Chondrocyte (in vitro differentiated cells): ENCODE measurements around the gene MT1HL1. TPM values are rescaled to one million over a fixed set of nuclear protein-coding genes. Genes with fewer than 3 reads are reported as not detected.
"Not testable (repeated sequence)": the region's sequence is repeated elsewhere in the genome, so short reads cannot be mapped to it uniquely, and the experiment has no call there.

ENCODE experiments used
- DNase-seq: peaks from one replicate; pipeline ENCODE4 v3.0.0; 2021; ENCODE audit warnings: mixed read lengths, low spot score
- H3K27ac Mint-ChIP-seq: one replicate; pipeline ENCODE4 v1.8.0; 2021; ENCODE audit warnings: mild to moderate bottlenecking, moderate library complexity, mixed read lengths; ENCODE audit not compliant: unreplicated experiment
- H3K27me3 Mint-ChIP-seq: 2 replicates; pipeline ENCODE4 v1.8.0; 2021; ENCODE audit warnings: low read depth, mixed read lengths
- H3K36me3 Mint-ChIP-seq: 2 replicates; pipeline ENCODE4 v1.8.0; 2021; ENCODE audit warnings: low read depth, mixed read lengths
- H3K4me1 Mint-ChIP-seq: 2 replicates; pipeline ENCODE4 v1.8.0; 2021; ENCODE audit warnings: low read depth, mild to moderate bottlenecking, mixed read lengths
- H3K4me3 Mint-ChIP-seq: one replicate; pipeline ENCODE4 v1.8.0; 2021; ENCODE audit warnings: mild to moderate bottlenecking, moderate library complexity, mixed read lengths; ENCODE audit not compliant: unreplicated experiment
- H3K9me3 Mint-ChIP-seq: 2 replicates; pipeline ENCODE4 v1.8.0; 2021; ENCODE audit warnings: low read depth, mixed read lengths
- total RNA-seq: library from RNA; stranded (reverse); gene quantifications from 3 replicates; pipeline ENCODE4 v1.2.1, GENCODE V29; 2021
- TF ChIP-seq, protein P1 (sequence below): fragments of 200-600 bp; sonication (generic); IDR thresholded peaks from 2 replicates; pipeline ENCODE4 v1.5.0; 2021; ENCODE audit warnings: antibody characterized with exemption, mild to moderate bottlenecking, moderate library complexity

Gene MT1HL1
- total RNA-seq, 1 donor from 2014 or later: not detected

DNA sequence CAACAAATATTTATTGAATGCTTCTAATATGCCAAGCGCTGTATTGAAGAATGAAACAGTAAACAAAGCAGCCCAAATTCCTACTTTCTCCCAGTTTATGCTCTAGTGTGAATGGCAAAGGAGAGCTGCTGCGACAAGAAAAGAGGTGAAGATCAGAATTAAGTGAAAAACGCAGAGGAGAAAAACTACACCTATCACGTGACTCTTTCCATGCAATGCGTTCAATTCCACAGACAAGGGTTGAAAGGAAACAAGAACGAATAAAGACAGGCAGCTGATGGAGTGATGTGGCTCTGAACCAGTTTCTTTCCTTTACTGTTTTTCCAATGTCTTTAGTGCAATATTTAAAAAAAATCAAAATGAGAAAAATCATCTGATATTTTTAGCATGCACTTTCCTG lies 23.6 kb downstream of the MT1HL1 start:
- Mint-ChIP-seq H3K27me3 (peaks cover 7% of the 10 kb centered on the region), H3K4me1 (no peaks in the 10 kb centered on the region), H3K9me3 (peaks cover 10% of the 10 kb centered on the region), H3K27ac (no peak overlapping the region), H3K4me3 (no peak overlapping the region), H3K36me3 (no peaks in the 10 kb centered on the region)
- no peak for DNase-seq
- TF ChIP-seq, protein P1, sequence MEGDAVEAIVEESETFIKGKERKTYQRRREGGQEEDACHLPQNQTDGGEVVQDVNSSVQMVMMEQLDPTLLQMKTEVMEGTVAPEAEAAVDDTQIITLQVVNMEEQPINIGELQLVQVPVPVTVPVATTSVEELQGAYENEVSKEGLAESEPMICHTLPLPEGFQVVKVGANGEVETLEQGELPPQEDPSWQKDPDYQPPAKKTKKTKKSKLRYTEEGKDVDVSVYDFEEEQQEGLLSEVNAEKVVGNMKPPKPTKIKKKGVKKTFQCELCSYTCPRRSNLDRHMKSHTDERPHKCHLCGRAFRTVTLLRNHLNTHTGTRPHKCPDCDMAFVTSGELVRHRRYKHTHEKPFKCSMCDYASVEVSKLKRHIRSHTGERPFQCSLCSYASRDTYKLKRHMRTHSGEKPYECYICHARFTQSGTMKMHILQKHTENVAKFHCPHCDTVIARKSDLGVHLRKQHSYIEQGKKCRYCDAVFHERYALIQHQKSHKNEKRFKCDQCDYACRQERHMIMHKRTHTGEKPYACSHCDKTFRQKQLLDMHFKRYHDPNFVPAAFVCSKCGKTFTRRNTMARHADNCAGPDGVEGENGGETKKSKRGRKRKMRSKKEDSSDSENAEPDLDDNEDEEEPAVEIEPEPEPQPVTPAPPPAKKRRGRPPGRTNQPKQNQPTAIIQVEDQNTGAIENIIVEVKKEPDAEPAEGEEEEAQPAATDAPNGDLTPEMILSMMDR: no peak

DNA sequence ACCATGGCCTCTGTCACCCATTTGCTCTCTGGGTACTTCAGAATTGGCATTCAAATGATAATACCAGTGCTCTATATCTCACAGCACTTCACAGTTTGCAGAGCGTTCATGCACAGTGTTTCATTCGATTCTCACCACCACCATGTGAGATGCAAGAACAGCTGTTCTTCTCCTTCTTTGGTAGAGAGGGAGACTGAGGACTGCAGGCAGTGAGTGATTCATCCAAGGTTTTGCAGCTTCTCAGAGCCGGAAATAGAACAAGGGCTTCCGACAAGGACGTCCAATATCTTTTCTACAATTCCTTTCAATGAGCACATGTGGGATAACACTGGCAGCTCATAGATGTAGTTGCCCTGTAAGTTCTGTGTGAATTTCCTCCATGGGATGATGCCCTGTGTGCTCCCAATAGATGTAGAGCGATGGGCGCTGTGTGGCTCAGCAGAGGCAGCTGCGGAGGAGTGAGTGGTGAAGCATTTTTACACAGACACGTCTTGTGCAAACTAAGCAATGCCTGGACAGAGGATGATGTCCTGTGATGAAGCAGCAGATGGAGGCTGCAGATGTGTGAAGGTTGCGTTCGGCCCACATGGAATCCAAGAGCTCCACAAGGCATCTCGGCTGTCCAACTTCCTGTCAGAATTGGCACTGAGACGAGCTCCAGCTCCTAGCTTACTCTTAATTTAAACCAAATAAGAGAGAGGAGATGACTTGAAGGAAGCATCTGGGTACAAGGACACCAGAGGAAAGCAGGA lies 24.9 kb downstream of the MT1HL1 start:
- H3K27ac Mint-ChIP-seq: no peak overlapping the region
- H3K36me3 Mint-ChIP-seq: no peaks in the 10 kb centered on the region
- H3K27me3 Mint-ChIP-seq: peaks cover 3% of the 10 kb centered on the region
- TF ChIP-seq, protein P1: no peak
- no peak for DNase-seq
- no peaks in the 10 kb centered on the region for H3K4me1 Mint-ChIP-seq
- H3K4me3 Mint-ChIP-seq: no peak overlapping the region
- H3K9me3 Mint-ChIP-seq: peaks cover 5% of the 10 kb centered on the region

DNA sequence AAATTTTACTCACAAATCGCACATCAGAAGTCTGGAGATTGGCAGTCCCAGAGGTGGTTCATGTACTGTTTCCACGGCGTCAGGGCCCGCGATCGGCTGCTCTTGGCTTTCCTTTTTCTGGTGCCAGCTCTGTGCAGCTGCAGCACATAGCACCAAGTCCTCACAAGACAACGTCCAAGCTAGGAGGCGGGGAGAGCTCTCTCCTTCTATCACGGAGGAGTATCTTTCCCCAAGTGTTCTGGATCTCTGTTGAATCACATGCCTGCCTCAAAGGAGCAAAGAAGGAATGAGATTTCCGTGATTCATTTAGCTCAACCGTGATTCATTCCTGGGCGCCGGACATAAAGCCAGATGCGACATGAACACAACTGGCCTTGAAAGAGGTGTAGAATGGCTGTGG lies 25.5 kb downstream of the MT1HL1 start:
- H3K4me1 Mint-ChIP-seq: no peaks in the 10 kb centered on the region
- TF ChIP-seq, protein P1: no peak
- no peaks in the 10 kb centered on the region for H3K36me3 Mint-ChIP-seq
- no peak for DNase-seq
- H3K4me3 Mint-ChIP-seq: no peak overlapping the region
- H3K9me3 Mint-ChIP-seq: peaks cover 5% of the 10 kb centered on the region
- no peak overlapping the region for H3K27ac Mint-ChIP-seq
- no peaks in the 10 kb centered on the region for H3K27me3 Mint-ChIP-seq

DNA sequence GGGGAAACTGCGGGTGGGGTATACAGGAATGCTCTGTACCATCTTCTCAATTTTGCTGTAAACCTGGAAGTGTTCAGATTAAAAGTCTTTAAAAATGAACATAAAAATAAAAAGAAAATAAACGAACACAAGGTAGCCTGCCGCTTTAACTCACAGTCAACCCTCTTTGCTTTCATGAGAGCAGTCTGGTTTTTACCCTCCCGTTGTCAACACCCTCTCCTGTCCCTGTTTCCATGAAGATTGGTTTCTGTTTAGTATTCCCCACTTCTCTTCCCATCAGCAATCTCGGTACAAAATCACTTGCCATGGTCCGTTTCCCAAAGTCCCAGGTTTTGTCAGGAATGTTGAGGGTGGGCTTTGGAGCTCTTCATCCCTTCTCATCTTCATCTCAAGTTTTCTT lies 28.8 kb downstream of the MT1HL1 start:
- no peak for DNase-seq
- no peak overlapping the region for H3K4me3 Mint-ChIP-seq
- H3K27ac Mint-ChIP-seq: no peak overlapping the region
- H3K36me3 Mint-ChIP-seq: no peaks in the 10 kb centered on the region
- TF ChIP-seq, protein P1: no peak
- no peaks in the 10 kb centered on the region for H3K27me3 Mint-ChIP-seq
- H3K4me1 Mint-ChIP-seq: no peaks in the 10 kb centered on the region
- peaks cover 5% of the 10 kb centered on the region for H3K9me3 Mint-ChIP-seq

DNA sequence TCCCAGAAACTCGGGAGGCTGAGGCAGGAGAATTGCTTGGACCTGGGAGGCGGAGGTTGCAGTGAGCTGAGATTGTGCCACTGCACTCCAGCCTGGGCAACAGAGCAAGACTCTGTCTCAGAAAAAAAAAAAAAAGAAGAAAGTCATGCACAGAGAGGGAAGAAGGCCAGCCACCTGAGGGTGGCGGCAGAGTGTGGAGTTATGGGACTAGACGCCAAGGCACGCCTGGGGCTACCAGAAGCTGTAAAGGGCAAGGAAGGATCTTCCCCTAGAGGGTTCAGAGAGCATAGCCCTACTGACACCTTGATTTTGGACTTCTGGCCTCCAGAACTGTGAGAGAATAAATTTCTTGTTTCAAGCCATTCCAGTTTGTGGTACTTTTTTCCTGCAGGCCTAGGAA lies 30.2 kb downstream of the MT1HL1 start:
- not testable (repeated sequence) for H3K27me3 Mint-ChIP-seq, H3K9me3 Mint-ChIP-seq, DNase-seq, H3K27ac Mint-ChIP-seq, H3K36me3 Mint-ChIP-seq, H3K4me1 Mint-ChIP-seq, H3K4me3 Mint-ChIP-seq

DNA sequence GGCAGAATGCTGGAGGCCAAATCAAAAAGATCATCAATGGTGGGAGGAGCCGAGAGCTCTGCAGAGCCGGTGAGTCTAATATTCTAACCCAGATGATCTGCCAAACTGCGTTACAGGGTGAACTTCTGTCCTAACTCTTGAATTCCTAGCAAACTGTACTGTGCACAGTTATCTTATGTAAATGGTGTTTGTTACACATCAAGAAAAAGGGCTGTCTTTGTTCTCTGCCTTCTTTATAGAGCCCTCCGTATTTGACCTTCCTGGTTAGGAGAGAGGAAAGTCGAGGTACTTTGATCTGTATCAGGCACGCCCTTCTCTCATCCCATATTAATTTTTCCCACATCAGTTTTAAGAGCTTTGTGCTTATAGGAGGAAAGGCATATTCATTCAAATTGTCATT lies 37.6 kb downstream of the MT1HL1 start:
- Mint-ChIP-seq H3K36me3 (no peaks in the 10 kb centered on the region), H3K27me3 (peaks cover 22% of the 10 kb centered on the region), H3K27ac (no peak overlapping the region), H3K9me3 (peaks cover 2% of the 10 kb centered on the region), H3K4me3 (no peak overlapping the region), H3K4me1 (no peaks in the 10 kb centered on the region)
- DNase-seq: no peak
- TF ChIP-seq, protein P1: no peak
